T-helper 2 cell treated with Interferon-gamma antibody and Interleukin-4, amounts not matched to agents 100 ng/mL and 5 ng/mL, for 36 hours (primary cell): Measurements from ENCODE around the gene NEDD4. TPM values are rescaled to one million over a fixed set of nuclear protein-coding genes. Genes with fewer than 3 reads are reported as not detected.
"Not testable (repeated sequence)": the region's sequence is repeated elsewhere in the genome, so short reads cannot be mapped to it uniquely, and the experiment has no call there.

Experiments used
- intact Hi-C: fragments of 100-400 bp; cut with micrococcal nuclease; formaldehyde crosslinking; loops from one replicate; pipeline ENCODE4 v1.15.1; 2023
- total RNA-seq: library from RNA; stranded (reverse); gene quantifications from 2 replicates; pipeline ENCODE4 v1.2.3, GENCODE V29; 2022

Gene NEDD4
- total RNA-seq, result 8.2 and 8.7 TPM in 2 replicates

- intact Hi-C loops, result loop anchor here (1.0 to 5.0 kb wide), 4 partner anchors 60 to 374 kb away; partner anchors contain the start of gene TEX9
These were observed at the start of gene NEDD4 for GRCh38 chr15:55993111-55993803. Gene NEDD4, minus strand, starts transcription at chr15:55993612. Its CDS starts 57 bp downstream, at chr15:55993555.

DNA sequence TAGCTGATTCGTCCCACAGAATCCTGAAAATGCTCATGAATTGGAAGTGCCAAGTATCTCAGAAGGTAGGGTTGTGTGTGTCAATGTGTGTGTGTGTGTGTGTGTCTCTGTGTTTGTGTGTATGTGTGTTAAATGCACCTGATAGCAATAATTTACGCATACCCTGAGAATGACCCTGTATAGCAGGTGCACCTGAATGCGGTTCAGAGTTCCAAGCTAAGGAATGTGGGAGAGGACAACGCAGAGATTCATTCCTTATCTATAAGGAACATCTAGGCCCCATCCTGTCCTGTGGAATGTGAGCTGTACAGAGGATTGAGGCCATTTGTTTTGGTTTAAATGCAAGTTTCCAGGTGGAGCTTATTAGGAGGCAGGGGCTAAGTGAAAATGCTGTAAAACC lies 49.1 kb upstream of the NEDD4 start:
- intact Hi-C loops, result no loop called here

DNA sequence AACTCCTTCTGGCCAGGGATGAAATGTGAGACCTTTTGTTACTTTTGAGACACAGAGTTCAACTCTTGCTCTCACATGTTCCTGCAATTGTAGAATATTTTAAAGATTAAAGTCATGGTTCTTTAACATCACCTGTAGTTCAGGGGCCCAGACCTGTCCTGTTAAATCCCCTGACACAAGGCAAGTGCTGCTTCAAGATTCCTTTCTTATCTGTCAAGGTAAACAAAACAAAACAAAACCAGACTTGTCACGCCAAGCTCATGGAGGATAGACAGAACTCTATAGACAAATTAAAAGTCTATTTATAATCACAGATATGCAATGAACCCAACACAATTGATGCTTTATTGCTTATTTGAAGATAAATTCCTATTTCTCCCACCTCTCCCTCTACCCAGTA lies 48.6 kb upstream of the NEDD4 start:
- intact Hi-C loops, result no loop called here

DNA sequence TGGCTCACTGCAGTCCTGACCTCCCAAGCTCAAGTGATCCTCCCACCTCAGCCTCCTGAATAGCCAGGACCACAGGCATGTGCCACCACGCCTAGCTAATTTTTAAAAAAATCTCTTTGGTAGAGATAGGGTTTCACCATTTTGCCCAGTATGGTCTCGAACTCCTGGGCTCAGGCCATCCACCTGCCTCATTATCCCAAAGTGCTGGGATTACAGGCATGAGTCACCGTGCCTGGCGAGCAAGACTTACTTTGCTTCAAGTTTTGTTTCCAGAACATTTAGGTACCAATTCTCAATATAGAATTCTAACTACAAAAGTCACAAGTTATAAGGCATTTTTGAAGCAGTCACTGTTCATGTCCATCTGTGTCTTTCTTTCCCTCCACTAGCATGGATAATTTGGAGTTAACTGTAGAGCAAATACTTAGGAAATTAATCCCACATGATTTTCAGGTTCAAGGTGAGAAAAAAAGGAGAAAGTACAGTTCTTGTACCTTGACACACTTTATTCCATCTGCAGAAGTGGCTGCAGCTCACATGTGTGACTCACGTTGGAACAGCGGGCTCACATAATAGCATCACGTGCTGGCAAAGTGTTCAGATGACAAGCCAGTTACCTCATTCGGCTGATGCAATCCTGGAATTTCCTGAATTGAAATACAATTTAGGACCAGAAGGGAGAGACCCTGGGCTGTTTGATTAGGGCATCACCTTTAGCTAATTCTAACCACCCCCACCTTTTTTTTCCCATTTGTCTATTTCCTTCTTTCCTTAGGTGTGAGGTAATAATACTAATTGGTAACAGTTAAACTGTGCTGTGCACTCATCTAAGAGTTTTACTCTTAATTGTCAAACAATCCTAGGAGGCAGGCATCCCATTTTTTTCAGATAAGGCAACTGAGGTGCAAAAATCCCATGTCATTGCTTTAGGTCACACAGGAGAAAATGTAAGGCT lies 46.9 kb upstream of the NEDD4 start:
- intact Hi-C loops, result no loop called here

GRCh38 chr15:56038707-56039106 lies 45.3 kb upstream of the NEDD4 start:
- intact Hi-C loops, result no loop called here

GRCh38 chr15:56038015-56038414 lies 44.6 kb upstream of the NEDD4 start:
- intact Hi-C loops, result no loop called here

- intact Hi-C loops, result no loop called here
These were observed 43.2 kb upstream of the NEDD4 start for GRCh38 chr15:56036546-56037067.

DNA sequence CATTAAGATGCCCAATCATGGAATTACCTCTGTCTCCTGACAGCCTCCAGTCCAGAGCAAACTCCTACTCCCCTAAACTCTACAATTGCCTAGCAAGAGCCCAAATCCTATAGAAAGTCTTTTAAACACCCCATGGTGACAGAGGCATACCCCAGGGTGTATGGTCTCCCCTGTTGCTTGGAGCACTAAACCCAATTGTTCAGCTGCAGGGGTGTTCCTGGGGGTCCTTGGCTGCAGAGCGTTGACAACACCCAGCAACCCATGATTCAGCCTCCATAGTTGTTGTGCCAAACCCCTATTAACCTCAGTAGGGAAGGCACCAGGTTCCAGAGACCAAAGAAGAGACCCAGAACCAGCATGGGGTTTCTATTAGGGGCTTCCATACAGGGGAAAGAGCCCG lies 41.8 kb upstream of the NEDD4 start:
- intact Hi-C loops, result no loop called here

DNA sequence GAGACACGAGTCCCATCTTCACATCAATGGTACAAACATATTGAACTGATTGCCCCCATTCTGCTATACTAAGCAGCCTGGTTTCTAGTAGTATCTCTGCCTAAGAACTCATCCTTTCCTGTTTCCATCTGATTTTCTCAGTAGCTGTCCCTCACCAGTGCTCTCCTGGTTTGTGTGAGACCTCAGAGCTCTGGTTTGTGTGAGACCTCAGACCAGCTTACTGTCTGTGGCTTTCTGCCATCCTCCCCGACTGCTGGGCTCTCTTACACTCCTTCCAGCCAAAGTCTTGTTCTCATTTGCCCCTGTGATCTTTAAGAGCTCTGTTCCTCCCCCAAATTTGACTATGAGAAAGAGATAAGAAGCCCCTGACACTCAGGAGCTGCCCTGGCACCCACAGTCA lies 41.1 kb upstream of the NEDD4 start:
- intact Hi-C loops, result no loop called here

DNA sequence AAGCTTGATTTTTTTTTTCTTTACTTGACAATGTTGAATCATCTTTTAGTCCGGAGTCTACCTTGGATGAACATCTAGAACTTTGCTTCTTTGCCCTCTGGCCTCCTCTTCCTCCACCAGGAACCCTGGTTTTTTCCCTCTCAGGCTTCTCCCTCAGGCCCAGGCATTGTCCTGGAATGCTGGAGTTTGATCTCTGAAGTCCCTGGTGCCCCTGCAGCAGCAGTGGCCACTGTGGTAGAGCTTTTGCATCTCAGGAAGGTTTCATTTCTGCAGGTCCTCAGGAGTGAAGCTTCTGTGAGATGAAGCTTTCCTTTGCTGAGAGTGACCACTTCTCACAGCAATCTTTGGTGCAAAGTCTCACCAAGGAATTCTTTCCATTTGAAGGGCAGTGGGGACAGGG lies 39.0 kb upstream of the NEDD4 start:
- intact Hi-C loops, result no loop called here

DNA sequence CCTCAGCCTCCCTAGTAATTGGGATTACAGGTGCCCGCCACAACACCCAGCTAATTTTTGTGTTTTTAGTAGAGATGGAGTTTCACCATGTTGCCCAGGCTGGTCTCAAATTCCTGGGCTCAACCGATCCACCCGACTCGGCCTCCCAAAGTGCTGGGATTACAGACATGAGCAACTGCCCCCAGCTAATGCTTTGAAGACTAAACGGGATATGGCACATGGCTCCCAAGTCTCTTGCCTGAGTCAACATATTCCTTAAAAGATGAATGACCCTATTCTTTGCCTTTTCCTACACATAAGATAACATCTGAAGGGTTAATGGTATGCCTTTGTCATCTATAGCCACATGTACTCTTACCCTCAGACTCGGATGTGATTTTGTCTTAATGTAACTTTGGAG lies 38.4 kb upstream of the NEDD4 start:
- intact Hi-C loops, result no loop called here

DNA sequence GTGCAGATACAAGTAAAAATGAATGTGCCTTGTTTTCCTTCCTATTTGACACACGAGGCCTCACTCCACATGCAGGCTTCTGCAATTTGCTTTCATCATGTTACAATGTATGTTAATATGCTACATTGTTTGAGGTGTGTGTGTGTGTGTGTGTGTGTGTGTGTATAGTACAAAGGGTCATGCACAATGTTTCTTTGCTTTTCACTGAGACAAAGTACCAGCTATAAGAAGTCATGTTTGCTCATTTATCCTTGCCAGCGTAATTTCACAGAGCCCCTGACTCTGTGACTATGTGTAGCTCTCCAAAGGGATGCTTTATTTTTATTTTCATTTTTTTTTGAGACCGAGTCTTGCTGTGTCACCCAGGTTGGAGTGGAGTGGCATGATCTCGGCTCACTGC lies 38.0 kb upstream of the NEDD4 start:
- intact Hi-C loops, result no loop called here

- intact Hi-C loops, result no loop called here
These were observed 35.0 kb upstream of the NEDD4 start for GRCh38 chr15:56028430-56028829.

GRCh38 chr15:56023160-56023559 lies 29.7 kb upstream of the NEDD4 start:
- intact Hi-C loops, result not testable (repeated sequence)

DNA sequence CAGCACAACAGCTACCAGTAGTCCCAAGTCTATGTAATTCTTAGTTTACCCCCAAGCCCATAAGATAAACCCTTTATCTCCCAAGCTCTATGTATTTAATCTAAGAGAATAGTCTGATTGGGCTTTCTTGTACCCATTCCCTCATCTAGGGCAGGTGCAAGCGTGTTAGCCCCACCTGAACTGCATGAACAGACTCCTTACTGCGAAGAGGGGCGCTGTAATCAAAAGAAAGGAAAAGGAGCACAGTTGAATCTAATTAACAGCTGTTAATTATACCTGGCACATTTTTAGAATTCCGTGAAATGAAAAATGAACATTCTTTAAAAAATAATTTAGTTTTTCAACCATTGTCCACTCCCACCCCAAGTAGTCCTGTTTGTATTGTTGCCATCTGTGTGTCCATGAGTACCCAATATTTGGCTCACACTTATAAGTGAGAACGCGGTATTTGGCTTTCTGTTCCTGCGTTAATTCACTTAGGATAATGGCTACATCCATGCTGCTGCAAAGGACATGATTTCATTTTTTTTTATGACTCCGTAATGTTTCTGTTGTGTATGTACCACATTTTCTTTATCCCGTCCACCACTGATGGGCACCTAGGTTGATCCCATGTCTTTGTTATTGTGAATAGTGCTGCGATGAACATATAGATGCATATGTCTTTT lies 26.5 kb upstream of the NEDD4 start:
- intact Hi-C loops, result no loop called here

- intact Hi-C loops, result no loop called here
These were observed 25.8 kb upstream of the NEDD4 start for GRCh38 chr15:56019060-56019793.

- intact Hi-C loops, result no loop called here
These were observed 24.5 kb upstream of the NEDD4 start for GRCh38 chr15:56017920-56018319.

- intact Hi-C loops, result no loop called here
These were observed 24.1 kb upstream of the NEDD4 start for GRCh38 chr15:56017511-56017910.

DNA sequence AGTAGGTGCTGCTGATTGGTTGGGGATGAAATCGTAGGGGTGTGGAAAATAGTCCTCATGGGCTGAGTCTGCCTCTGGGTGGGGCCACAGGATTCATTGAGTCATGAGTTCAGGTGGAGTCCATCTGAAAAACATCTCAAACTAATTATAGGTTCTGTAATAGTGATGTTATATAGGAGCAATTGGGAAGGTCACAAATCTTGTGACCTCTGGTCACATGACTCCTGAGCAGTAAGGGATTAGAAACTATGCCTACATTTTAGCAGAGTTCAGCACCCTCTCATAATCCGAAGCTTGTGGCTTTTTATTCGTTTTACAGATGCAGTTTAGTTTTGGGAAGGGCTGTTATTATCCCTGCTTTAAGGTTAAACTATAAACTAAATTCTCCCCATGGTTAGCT lies 22.9 kb upstream of the NEDD4 start:
- intact Hi-C loops, result no loop called here

- intact Hi-C loops, result no loop called here
These were observed 21.3 kb upstream of the NEDD4 start for GRCh38 chr15:56014677-56015076.

DNA sequence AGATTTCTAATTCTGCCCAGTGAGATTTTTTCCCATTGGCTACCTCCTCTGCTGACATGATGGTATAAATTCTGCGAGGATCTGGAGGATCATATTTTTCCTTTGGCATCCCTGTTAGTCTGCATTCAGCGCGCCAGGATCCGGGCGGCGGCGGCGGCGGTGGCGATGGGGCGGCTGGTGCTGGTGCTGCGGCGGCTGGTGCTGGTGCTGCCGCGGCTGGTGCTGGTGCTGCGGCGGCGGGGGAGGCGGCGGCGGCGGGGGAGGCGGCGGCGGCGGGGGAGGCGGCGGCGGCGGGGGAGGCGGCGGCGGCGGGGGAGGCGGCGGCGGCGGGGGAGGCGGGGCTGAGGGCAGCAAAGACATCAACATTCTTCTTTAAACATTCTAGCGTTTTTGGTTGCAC lies 13.6 kb upstream of the NEDD4 start:
- intact Hi-C loops, result not testable (repeated sequence)
